Lower leg skin (tissue), 3 donors: ENCODE measurements around the gene UPB1.

Source experiments
- POLR2A ChIP-seq, 2 donors: fragments of 450-650 bp; IDR thresholded peaks; one replicate each; pipeline ENCODE4 v1.6.1; 2016 to 2017; ENCODE audit warnings: antibody characterized with exemption in 2 of 2, mild to moderate bottlenecking in 1 of 2, moderate library complexity in 1 of 2
- TF ChIP-seq, protein P1 (sequence below), 3 donors: fragments of 450-650 bp; IDR thresholded peaks; one replicate each; pipeline ENCODE4 v1.5.1; 2016; ENCODE audit warnings: antibody characterized with exemption in 3 of 3, mild to moderate bottlenecking in 3 of 3, moderate library complexity in 2 of 3

DNA sequence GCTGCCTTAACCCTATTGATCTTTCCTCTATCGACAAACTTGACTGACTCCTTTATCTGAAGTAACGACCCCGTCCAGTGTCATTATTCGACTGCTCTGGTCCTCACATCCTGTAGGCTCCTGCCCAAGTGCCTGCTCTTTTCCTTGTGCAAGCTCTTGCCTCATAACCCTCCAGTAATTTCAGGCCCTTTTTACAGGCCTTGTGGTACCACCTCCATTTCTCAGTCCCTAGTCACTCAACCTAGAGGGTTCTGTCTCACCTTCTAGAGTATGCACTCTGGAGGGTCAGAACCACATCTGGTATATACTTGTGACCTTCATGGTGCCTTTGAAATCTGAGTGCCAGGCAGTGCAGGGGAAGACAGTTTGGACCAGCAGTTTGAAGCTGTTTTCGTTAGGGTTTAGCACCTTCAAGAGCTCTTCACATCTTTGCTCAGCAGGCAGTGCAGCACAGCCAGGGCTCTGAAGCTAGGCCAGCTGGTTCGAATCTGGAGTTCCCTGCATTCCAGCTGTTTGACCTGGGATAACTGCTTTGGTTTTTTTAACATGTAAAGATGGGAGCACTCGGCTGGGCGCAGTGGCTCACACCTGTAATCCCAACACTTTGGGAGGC, 71.9 kb downstream of the UPB1 start:
- TF ChIP-seq, protein P1, sequence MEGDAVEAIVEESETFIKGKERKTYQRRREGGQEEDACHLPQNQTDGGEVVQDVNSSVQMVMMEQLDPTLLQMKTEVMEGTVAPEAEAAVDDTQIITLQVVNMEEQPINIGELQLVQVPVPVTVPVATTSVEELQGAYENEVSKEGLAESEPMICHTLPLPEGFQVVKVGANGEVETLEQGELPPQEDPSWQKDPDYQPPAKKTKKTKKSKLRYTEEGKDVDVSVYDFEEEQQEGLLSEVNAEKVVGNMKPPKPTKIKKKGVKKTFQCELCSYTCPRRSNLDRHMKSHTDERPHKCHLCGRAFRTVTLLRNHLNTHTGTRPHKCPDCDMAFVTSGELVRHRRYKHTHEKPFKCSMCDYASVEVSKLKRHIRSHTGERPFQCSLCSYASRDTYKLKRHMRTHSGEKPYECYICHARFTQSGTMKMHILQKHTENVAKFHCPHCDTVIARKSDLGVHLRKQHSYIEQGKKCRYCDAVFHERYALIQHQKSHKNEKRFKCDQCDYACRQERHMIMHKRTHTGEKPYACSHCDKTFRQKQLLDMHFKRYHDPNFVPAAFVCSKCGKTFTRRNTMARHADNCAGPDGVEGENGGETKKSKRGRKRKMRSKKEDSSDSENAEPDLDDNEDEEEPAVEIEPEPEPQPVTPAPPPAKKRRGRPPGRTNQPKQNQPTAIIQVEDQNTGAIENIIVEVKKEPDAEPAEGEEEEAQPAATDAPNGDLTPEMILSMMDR (IDR thresholded peaks at IDR 0.05): no peak
- TF ChIP-seq POLR2A (IDR thresholded peaks at IDR 0.05): no peak
